ENCODE measurements around the gene IFNAR1. TPM values are rescaled to one million over a fixed set of nuclear protein-coding genes. Genes with fewer than 3 reads are reported as not detected.

Gene IFNAR1
- total RNA-seq, 1 donor from 2014 or later = 18.9 TPM

DNA sequence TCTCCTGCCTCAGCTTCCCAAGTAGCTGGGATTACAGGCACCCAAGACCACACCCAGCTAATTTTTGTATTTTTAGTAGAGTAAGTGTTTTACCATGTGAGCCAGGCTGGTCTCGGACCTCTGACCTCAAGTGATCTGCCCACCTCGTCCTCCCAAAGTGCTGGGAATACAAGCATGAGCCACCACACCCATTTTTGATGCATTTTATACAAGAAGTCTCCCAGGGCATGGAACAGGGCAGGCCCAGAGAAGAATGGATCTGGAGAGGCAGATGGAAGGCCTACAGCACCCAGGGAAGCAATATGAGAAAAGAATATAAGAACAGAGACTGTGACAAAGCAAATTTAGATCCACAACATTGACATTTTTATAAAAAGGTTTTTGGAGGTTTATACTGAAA lies 18.8 kb upstream of the IFNAR1 start:
- H3K27me3 Mint-ChIP-seq (ENCODE audit: low read depth) = no peaks in the 10 kb centered on the region
- H3K27ac Mint-ChIP-seq (ENCODE audit: unreplicated experiment) = no peak overlapping the region
- TF ChIP-seq, protein P1, sequence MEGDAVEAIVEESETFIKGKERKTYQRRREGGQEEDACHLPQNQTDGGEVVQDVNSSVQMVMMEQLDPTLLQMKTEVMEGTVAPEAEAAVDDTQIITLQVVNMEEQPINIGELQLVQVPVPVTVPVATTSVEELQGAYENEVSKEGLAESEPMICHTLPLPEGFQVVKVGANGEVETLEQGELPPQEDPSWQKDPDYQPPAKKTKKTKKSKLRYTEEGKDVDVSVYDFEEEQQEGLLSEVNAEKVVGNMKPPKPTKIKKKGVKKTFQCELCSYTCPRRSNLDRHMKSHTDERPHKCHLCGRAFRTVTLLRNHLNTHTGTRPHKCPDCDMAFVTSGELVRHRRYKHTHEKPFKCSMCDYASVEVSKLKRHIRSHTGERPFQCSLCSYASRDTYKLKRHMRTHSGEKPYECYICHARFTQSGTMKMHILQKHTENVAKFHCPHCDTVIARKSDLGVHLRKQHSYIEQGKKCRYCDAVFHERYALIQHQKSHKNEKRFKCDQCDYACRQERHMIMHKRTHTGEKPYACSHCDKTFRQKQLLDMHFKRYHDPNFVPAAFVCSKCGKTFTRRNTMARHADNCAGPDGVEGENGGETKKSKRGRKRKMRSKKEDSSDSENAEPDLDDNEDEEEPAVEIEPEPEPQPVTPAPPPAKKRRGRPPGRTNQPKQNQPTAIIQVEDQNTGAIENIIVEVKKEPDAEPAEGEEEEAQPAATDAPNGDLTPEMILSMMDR (conservative IDR thresholded peaks at IDR 0.05) = no peak
- no peaks in the 10 kb centered on the region for H3K36me3 Mint-ChIP-seq (ENCODE audit: low read depth)
- H3K9me3 Mint-ChIP-seq = no peaks in the 10 kb centered on the region
- H3K4me1 Mint-ChIP-seq = no peaks in the 10 kb centered on the region
- no peak for DNase-seq (ENCODE audit: low read depth, low spot score)
- no peak overlapping the region for H3K4me3 Mint-ChIP-seq

DNA sequence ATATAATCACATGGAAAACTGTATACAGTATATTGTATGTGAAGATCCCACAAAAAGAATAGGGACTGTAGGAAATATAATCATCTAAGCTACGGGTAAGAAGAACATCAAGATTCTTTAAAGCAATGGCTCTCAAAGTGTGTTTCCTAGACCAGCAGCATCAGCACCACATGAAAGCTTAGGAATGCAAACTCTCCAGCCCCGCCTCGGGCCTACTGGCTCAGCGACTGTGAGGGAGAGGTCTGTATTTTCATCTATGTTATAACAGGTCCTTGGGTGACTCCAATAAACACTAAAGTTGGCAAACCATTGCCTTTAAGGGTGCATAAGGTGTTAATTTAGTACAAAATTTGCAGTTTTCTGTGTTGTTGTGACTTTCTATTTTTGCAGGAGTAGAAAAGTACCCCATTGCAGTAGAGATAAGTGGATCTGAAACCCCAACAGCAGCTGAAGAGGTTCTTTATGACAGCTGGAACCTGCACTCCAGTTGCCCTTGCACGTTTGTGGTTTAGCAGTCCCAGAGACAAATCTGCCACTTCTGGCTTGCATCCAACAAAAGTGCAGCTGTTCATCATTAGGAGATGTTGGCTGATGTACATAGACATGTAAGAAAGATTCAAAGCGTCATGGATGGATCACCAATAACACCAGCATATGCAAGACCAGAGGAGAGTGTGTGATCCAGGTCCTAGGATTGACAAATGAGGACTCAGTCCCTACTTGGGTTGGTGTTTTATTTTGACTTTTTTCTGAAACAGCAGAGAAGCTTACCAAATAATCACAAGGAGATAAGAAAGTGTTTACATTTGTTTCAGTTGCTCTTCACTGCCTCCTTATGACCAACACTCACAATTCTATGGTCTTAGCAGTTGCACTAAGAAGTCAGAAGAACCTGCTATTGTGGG lies 15.9 kb upstream of the IFNAR1 start:
- H3K27me3 Mint-ChIP-seq (ENCODE audit: low read depth) = peaks cover 2% of the 10 kb centered on the region

DNA sequence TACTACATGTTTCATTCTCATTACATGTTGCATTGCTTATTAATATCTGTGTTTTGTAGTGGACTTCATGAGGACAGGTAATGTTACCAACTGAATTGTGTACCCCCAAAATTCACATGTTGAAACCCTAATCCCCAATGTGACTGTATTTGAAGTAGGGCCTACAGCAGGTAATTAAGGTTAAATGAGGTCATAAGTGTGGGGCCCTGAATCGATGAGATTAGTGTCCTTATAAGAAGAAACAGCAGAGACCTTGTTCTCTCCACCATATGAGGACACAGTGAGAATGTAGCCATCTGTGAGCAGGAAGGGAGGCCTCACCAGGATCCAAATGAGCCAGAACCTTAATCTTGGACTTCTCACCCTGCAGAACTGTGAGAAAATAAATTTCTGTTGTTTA lies 15.0 kb upstream of the IFNAR1 start:
- no peak for DNase-seq (ENCODE audit: low read depth, low spot score)
- no peak overlapping the region for H3K4me3 Mint-ChIP-seq
- no peaks in the 10 kb centered on the region for H3K36me3 Mint-ChIP-seq (ENCODE audit: low read depth)
- peaks cover 7% of the 10 kb centered on the region for H3K27me3 Mint-ChIP-seq (ENCODE audit: low read depth)
- H3K27ac Mint-ChIP-seq (ENCODE audit: unreplicated experiment) = no peak overlapping the region
- H3K4me1 Mint-ChIP-seq = no peaks in the 10 kb centered on the region
- H3K9me3 Mint-ChIP-seq = peaks cover 5% of the 10 kb centered on the region
- TF ChIP-seq, protein P1 (conservative IDR thresholded peaks at IDR 0.05) = no peak

More for the DNA sequence above, 15.9 kb upstream of the IFNAR1 start:
- Mint-ChIP-seq H3K9me3 (peaks cover 4% of the 10 kb centered on the region), H3K27ac (ENCODE audit: unreplicated experiment) (no peak overlapping the region), H3K36me3 (ENCODE audit: low read depth) (no peaks in the 10 kb centered on the region), H3K4me1 (no peaks in the 10 kb centered on the region), H3K4me3 (no peak overlapping the region)
- no peak for DNase-seq (ENCODE audit: low read depth, low spot score)
- TF ChIP-seq, protein P1 (conservative IDR thresholded peaks at IDR 0.05) = no peak

DNA sequence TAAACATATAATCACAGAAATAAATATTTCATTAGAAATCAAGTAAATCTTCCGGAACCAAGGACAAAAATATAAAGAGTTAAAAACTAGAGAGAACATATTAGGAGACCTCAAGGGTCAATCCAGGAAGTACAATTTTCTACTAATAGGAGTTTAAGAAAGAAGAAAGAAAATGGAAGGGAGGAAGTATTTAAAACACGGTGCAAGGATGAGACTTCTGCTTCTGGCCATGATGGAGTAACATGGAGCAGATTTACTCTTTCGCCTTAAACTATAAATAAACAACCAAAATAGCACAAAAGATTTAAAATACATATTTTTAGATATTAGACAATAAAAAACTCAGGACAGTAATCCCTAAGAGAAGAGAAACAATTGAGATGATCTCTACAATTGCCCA lies 12.6 kb upstream of the IFNAR1 start:
- Mint-ChIP-seq H3K4me1 (no peaks in the 10 kb centered on the region), H3K27me3 (ENCODE audit: low read depth) (peaks cover 20% of the 10 kb centered on the region), H3K4me3 (no peak overlapping the region), H3K36me3 (ENCODE audit: low read depth) (no peaks in the 10 kb centered on the region), H3K27ac (ENCODE audit: unreplicated experiment) (no peak overlapping the region), H3K9me3 (peaks cover 5% of the 10 kb centered on the region)
- DNase-seq (ENCODE audit: low read depth, low spot score) = no peak
- TF ChIP-seq, protein P1 (conservative IDR thresholded peaks at IDR 0.05) = no peak

DNA sequence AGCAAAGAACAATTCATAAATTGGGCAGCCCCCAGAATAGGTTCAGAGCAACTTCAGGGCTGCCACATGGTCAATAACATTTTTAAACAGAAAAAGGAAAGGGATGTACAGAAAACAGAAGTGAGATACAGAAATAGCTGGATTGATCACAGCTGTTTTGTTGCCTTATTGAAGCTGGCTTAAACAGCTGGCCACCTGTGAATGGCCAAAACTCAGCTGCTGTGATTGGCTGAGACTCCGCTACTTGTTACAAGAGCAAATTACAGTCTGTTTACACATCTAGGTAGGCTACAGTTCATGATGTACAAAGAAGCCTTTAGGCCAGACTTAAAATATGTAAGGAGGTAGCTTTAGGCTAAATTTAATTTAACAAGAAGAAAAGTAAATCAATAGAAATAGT lies 11.6 kb upstream of the IFNAR1 start:
- TF ChIP-seq, protein P1 (conservative IDR thresholded peaks at IDR 0.05) = no peak
- Mint-ChIP-seq H3K9me3 (peaks cover 5% of the 10 kb centered on the region), H3K36me3 (ENCODE audit: low read depth) (no peaks in the 10 kb centered on the region), H3K4me1 (no peaks in the 10 kb centered on the region), H3K27ac (ENCODE audit: unreplicated experiment) (no peak overlapping the region), H3K27me3 (ENCODE audit: low read depth) (peaks cover 30% of the 10 kb centered on the region), H3K4me3 (no peak overlapping the region)
- no peak for DNase-seq (ENCODE audit: low read depth, low spot score)
